OCI-LY1 (cell line): Measurements from ENCODE around the gene CHRM1.

Experiments used
- H2AFZ ChIP-seq: fragments of 200-600 bp; sonication (generic), shearing (Covaris generic); 2 replicates; pipeline ENCODE4 v1.6.0; 2014; ENCODE audit warnings: antibody characterized with exemption, mild to moderate bottlenecking, low read length
- H3F3A ChIP-seq: fragments of 200-600 bp; sonication (generic), shearing (Covaris generic); 2 replicates; pipeline ENCODE4 v1.6.0; 2014; ENCODE audit warnings: mild to moderate bottlenecking, antibody characterized with exemption, low read length, moderate library complexity; ENCODE audit not compliant: insufficient read depth
- H3K27ac ChIP-seq: fragments of 200-600 bp; sonication (generic); 2 replicates; pipeline ENCODE4 v1.5.1; 2014; ENCODE audit warnings: low read length, mixed run types, mild to moderate bottlenecking, low read depth; ENCODE audit not compliant: poor library complexity, severe bottlenecking
- H3K27me3 ChIP-seq: fragments of 200-600 bp; sonication (generic); 2 replicates; pipeline ENCODE4 v1.6.0; 2014; ENCODE audit warnings: antibody characterized with exemption, mild to moderate bottlenecking, low read length, moderate library complexity; ENCODE audit not compliant: insufficient read depth
- H3K36me3 ChIP-seq: fragments of 200-600 bp; sonication (generic); 2 replicates; pipeline ENCODE4 v1.6.1; 2014; ENCODE audit warnings: mild to moderate bottlenecking, antibody characterized with exemption, low read length, moderate library complexity, mixed read lengths; ENCODE audit not compliant: insufficient read depth
- H3K4me1 ChIP-seq: fragments of 200-600 bp; sonication (generic); 2 replicates; pipeline ENCODE4 v1.5.1; 2014; ENCODE audit warnings: mild to moderate bottlenecking, low read length, moderate library complexity; ENCODE audit not compliant: insufficient read depth, severe bottlenecking
- H3K4me2 ChIP-seq: fragments of 200-600 bp; sonication (generic), shearing (Covaris generic); 2 replicates; pipeline ENCODE4 v1.6.1; 2014; ENCODE audit warnings: low read length
- H3K4me3 ChIP-seq: fragments of 200-600 bp; sonication (generic); 2 replicates; pipeline ENCODE4 v1.5.1; 2014; ENCODE audit warnings: low read length, low read depth, mild to moderate bottlenecking, mixed read lengths; ENCODE audit not compliant: poor library complexity, severe bottlenecking
- H3K79me2 ChIP-seq: fragments of 200-600 bp; shearing (Covaris generic); 2 replicates; pipeline ENCODE4 v1.6.1; 2016; ENCODE audit warnings: mixed run types, low read length, mixed read lengths; ENCODE audit not compliant: insufficient read depth
- H3K9ac ChIP-seq: fragments of 200-600 bp; sonication (generic), shearing (Covaris generic); 2 replicates; pipeline ENCODE4 v1.6.1; 2014; ENCODE audit warnings: mild to moderate bottlenecking, low read length, mixed read lengths
- H3K9me2 ChIP-seq: fragments of 200-600 bp; sonication (generic), shearing (Covaris generic); 2 replicates; pipeline ENCODE4 v1.6.1; 2014; ENCODE audit warnings: low read depth, mild to moderate bottlenecking, low read length, mixed read lengths
- H3K9me3 ChIP-seq: fragments of 200-600 bp; shearing (Covaris generic); 2 replicates; pipeline ENCODE4 v1.6.1; 2014; ENCODE audit warnings: low read length, mixed read lengths
- H4K20me1 ChIP-seq: fragments of 200-600 bp; sonication (generic), shearing (Covaris generic); 2 replicates; pipeline ENCODE4 v1.6.0; 2016; ENCODE audit warnings: mild to moderate bottlenecking, low read length; ENCODE audit not compliant: insufficient read depth
- CTCF ChIP-seq: fragments of 200-600 bp; sonication (generic), shearing (Covaris generic); IDR thresholded peaks from 2 replicates; pipeline ENCODE4 v1.5.1; 2017; ENCODE audit warnings: mild to moderate bottlenecking, antibody characterized with exemption, low read length, moderate library complexity, mixed read lengths
- EZH2 ChIP-seq: fragments of 200-600 bp; sonication (generic), shearing (Covaris generic); IDR thresholded peaks from 2 replicates; pipeline ENCODE4 v1.8.0; 2017; ENCODE audit warnings: borderline replicate concordance, mixed run types, mild to moderate bottlenecking, antibody characterized with exemption, low read length, moderate library complexity, mixed read lengths

Gene CHRM1

GRCh38 chr11:62909107-62909894 is 11.9 kb downstream of the CHRM1 start:
- Histone ChIP-seq H3K27ac (no peak overlapping the region), H3K27me3 (0 out of 2 replicates have a peak, but pooled peaks cover 3% of the 10 kb centered on the region), H3K79me2 (no peaks in the 10 kb centered on the region), H4K20me1 (no peaks in the 10 kb centered on the region), H3K4me3 (no peak overlapping the region), H3K9ac (no peak overlapping the region), H3K4me1 (no peaks in the 10 kb centered on the region), H3K9me3 (no peaks in the 10 kb centered on the region), H3K36me3 (no peaks in the 10 kb centered on the region), H3K4me2 (no peak overlapping the region), H3K9me2 (no peaks in the 10 kb centered on the region), H3F3A (no peaks in the 10 kb centered on the region), H2AFZ (no peak overlapping the region)
- TF ChIP-seq EZH2: no peak
- peak; percentile 63 for TF ChIP-seq CTCF

- Histone ChIP-seq H3K9ac (no peak overlapping the region), H3K27ac (no peak overlapping the region), H3K4me1 (no peaks in the 10 kb centered on the region), H3K36me3 (no peaks in the 10 kb centered on the region), H3K9me2 (no peaks in the 10 kb centered on the region), H3K9me3 (no peaks in the 10 kb centered on the region), H2AFZ (no peak overlapping the region), H3F3A (no peaks in the 10 kb centered on the region), H4K20me1 (no peaks in the 10 kb centered on the region), H3K79me2 (no peaks in the 10 kb centered on the region), H3K27me3 (0 out of 2 replicates have a peak, but pooled peaks cover 3% of the 10 kb centered on the region), H3K4me3 (no peak overlapping the region), H3K4me2 (no peak overlapping the region)
- TF ChIP-seq CTCF: no peak
- TF ChIP-seq EZH2: no peak
Measured at GRCh38 chr11:62908468-62909072, 12.6 kb downstream of the CHRM1 start.

- H3K27ac ChIP-seq: no peak overlapping the region
- no peak overlapping the region for H3K4me2 ChIP-seq
- H3K9me2 ChIP-seq: no peaks in the 10 kb centered on the region
- H3K27me3 ChIP-seq: 0 out of 2 replicates have a peak, but pooled peaks cover 3% of the 10 kb centered on the region
- H3K79me2 ChIP-seq: no peaks in the 10 kb centered on the region
- no peaks in the 10 kb centered on the region for H3K4me1 ChIP-seq
- no peak overlapping the region for H3K4me3 ChIP-seq
- H3F3A ChIP-seq: no peaks in the 10 kb centered on the region
- H4K20me1 ChIP-seq: no peaks in the 10 kb centered on the region
- H3K9me3 ChIP-seq: no peaks in the 10 kb centered on the region
- H3K36me3 ChIP-seq: no peaks in the 10 kb centered on the region
- no peak overlapping the region for H2AFZ ChIP-seq
- TF ChIP-seq CTCF (peak; percentile 97), EZH2 (no peak)
- no peak overlapping the region for H3K9ac ChIP-seq
Measured at GRCh38 chr11:62905927-62906531, 15.1 kb downstream of the CHRM1 start.
